PC-9 (cell line): Measurements from ENCODE around the gene SMIM10L2A. TPM values are rescaled to one million over a fixed set of nuclear protein-coding genes. Genes with fewer than 3 reads are reported as not detected.

Source experiments
- BruUV-seq: library from RNA; stranded (reverse); fragments of 400-500 nt; replicated peaks from 2 replicates; lab custom pipeline; 2021; lab: Mats Ljungman, UMichigan
- CTCF ChIA-PET: fragments of 300-600 bp; sonication (Branson Sonifier 250); formaldehyde crosslinking; loops from one replicate; lab custom pipeline; 2022; ENCODE audit warnings: antibody characterized with exemption; lab: Charles Lee
- POLR2A ChIA-PET: fragments of 300-600 bp; sonication (Branson Sonifier 250); formaldehyde crosslinking; loops from one replicate; lab custom pipeline; 2022; ENCODE audit warnings: antibody characterized with exemption; ENCODE audit not compliant: unreplicated experiment; lab: Charles Lee
- DNase-seq, 2 experiments: peaks; one replicate each; pipeline versions ENCODE4 v3.0.0 to v3.0.0-alpha.2; 2015 to 2022; ENCODE audit warnings: mixed read lengths in 1 of 2
- H2AFZ ChIP-seq: fragments of 200-600 bp; sonication (generic); 2 replicates; pipeline ENCODE4 v1.8.1; 2017; ENCODE audit warnings: antibody characterized with exemption
- H3F3A ChIP-seq: fragments of 200-600 bp; sonication (generic); 2 replicates; pipeline ENCODE4 v1.8.1; 2017; ENCODE audit warnings: antibody characterized with exemption, mild to moderate bottlenecking, low read depth; ENCODE audit not compliant: insufficient read depth
- H3K27ac ChIP-seq: fragments of 200-600 bp; sonication (generic); 2 replicates; pipeline ENCODE4 v1.6.1; 2016; ENCODE audit warnings: mixed run types
- H3K27me3 ChIP-seq: fragments of 200-600 bp; sonication (generic); 2 replicates; pipeline ENCODE4 v1.6.1; 2016; ENCODE audit warnings: low read depth, mixed run types; ENCODE audit not compliant: insufficient read depth
- H3K36me3 ChIP-seq: fragments of 200-600 bp; sonication (generic); 2 replicates; pipeline ENCODE4 v1.6.1; 2016; ENCODE audit warnings: low read depth, mixed run types
- H3K4me1 ChIP-seq: fragments of 200-600 bp; sonication (generic); replicated peaks from 2 replicates; pipeline ENCODE4 v1.6.1; 2016; ENCODE audit warnings: mixed run types; ENCODE audit not compliant: insufficient read depth
- H3K4me2 ChIP-seq: fragments of 200-600 bp; sonication (generic); 2 replicates; pipeline ENCODE4 v1.6.1; 2017; ENCODE audit warnings: mixed run types
- H3K4me3 ChIP-seq: fragments of 200-600 bp; sonication (generic); 2 replicates; pipeline ENCODE4 v1.6.1; 2016; ENCODE audit warnings: mixed run types
- H3K79me2 ChIP-seq: fragments of 200-600 bp; sonication (generic); 2 replicates; pipeline ENCODE4 v1.6.1; 2017; ENCODE audit warnings: low read depth, mixed run types
- H3K9me2 ChIP-seq: fragments of 200-600 bp; sonication (generic); 2 replicates; pipeline ENCODE4 v1.8.1; 2017; ENCODE audit warnings: mild to moderate bottlenecking; ENCODE audit not compliant: insufficient read depth
- H3K9me3 ChIP-seq: fragments of 200-600 bp; sonication (generic); 2 replicates; pipeline ENCODE4 v1.8.1; 2016; ENCODE audit warnings: low read depth; ENCODE audit not compliant: insufficient read depth
- H4K20me1 ChIP-seq: fragments of 200-600 bp; sonication (generic); 2 replicates; pipeline ENCODE4 v1.8.1; 2017; ENCODE audit not compliant: insufficient read depth
- EZH2 ChIP-seq: fragments of 200-600 bp; sonication (generic); IDR thresholded peaks from 2 replicates; pipeline ENCODE4 v1.8.0; 2017; ENCODE audit warnings: antibody characterized with exemption, low read depth
- intact Hi-C: fragments of 100-400 bp; cut with micrococcal nuclease; formaldehyde crosslinking; loops from one replicate; pipeline ENCODE4 v1.10.0; 2022; ENCODE audit not compliant: unreplicated experiment
- total RNA-seq: library from RNA; stranded (reverse); gene quantifications from 2 replicates; pipeline ENCODE4 v1.2.3, GENCODE V29; 2021
- TF ChIP-seq, protein P1 (sequence below): fragments of 200-600 bp; sonication (generic); conservative IDR thresholded peaks from 2 replicates; pipeline ENCODE4 v1.6.1; 2017; ENCODE audit warnings: mixed run types, antibody characterized with exemption, mild to moderate bottlenecking, moderate library complexity

Gene SMIM10L2A
- total RNA-seq, 1 experiment from 2014 or later, result not detected

DNA sequence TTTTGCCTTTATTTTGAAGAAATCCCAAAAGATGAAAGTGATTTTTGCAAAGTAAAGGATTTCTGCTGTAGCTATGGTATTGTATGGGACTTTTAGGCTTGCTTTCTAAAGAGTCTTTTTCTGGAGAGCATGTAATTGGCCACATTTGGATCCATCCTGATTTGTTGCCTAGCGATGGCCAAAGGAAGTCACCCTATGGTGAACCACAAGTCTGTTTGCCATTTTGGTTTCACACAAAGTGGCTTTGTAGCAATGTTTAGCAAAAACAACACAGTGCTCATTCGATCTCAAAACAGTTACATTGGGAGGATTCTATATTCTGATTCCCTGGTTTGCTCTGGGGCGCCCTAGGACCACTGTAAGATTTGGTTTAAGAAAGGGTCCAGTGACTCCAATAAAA is 54.6 kb downstream of the SMIM10L2A start:
- no peaks in the 10 kb centered on the region for H3K4me1 ChIP-seq
- CTCF ChIA-PET, result no interaction called here
- intact Hi-C loops, result no loop called here
- no peaks in the 10 kb centered on the region for H3K36me3 ChIP-seq
- no TSS peak for BruUV-seq
- no peaks in the 10 kb centered on the region for H3K9me3 ChIP-seq
- no peak overlapping the region for H3K4me3 ChIP-seq
- no peaks in the 10 kb centered on the region for H3K9me2 ChIP-seq
- POLR2A ChIA-PET, result no interaction called here
- H3K27me3 ChIP-seq, result peaks cover 3% of the 10 kb centered on the region
- no peak for DNase-seq
- H3K4me2 ChIP-seq, result no peak overlapping the region
- TF ChIP-seq EZH2, result no peak
- TF ChIP-seq, protein P1, sequence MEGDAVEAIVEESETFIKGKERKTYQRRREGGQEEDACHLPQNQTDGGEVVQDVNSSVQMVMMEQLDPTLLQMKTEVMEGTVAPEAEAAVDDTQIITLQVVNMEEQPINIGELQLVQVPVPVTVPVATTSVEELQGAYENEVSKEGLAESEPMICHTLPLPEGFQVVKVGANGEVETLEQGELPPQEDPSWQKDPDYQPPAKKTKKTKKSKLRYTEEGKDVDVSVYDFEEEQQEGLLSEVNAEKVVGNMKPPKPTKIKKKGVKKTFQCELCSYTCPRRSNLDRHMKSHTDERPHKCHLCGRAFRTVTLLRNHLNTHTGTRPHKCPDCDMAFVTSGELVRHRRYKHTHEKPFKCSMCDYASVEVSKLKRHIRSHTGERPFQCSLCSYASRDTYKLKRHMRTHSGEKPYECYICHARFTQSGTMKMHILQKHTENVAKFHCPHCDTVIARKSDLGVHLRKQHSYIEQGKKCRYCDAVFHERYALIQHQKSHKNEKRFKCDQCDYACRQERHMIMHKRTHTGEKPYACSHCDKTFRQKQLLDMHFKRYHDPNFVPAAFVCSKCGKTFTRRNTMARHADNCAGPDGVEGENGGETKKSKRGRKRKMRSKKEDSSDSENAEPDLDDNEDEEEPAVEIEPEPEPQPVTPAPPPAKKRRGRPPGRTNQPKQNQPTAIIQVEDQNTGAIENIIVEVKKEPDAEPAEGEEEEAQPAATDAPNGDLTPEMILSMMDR, result no peak
- no peaks in the 10 kb centered on the region for H3K79me2 ChIP-seq
- no peaks in the 10 kb centered on the region for H4K20me1 ChIP-seq
- no peak overlapping the region for H2AFZ ChIP-seq
- H3K27ac ChIP-seq, result no peak overlapping the region
- H3F3A ChIP-seq, result no peaks in the 10 kb centered on the region

DNA sequence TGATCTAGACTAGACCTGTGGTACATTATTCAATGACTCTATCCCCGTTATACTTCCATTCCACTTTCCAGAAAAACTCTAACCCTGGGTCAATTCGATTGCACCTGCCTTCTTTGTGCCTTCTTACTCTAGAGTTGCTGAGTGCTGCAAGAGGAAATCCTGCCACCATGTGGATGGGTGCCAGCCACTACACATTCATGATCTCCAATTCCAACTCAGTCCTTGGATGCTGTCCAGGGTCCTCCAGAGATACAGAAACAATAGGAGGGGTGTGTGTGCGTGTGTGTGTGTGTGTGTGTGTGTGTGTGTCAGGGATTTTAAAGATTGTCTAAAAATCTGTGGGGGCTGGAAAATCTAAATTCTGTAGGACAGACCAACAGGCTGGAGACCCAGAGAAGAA is 55.8 kb downstream of the SMIM10L2A start:
- H3K27ac ChIP-seq, result no peak overlapping the region
- no peaks in the 10 kb centered on the region for H3F3A ChIP-seq
- TF ChIP-seq EZH2, result no peak
- TF ChIP-seq, protein P1, result peak; percentile 54
- no peaks in the 10 kb centered on the region for H4K20me1 ChIP-seq
- H3K9me3 ChIP-seq, result no peaks in the 10 kb centered on the region
- ChIA-PET POLR2A (no interaction called here), CTCF (no interaction called here)
- peak in 1 of 2 experiments; percentile 23 for DNase-seq
- no peak overlapping the region for H3K4me2 ChIP-seq
- H2AFZ ChIP-seq, result no peak overlapping the region
- H3K4me1 ChIP-seq, result no peaks in the 10 kb centered on the region
- H3K4me3 ChIP-seq, result no peak overlapping the region
- no TSS peak for BruUV-seq
- H3K9me2 ChIP-seq, result no peaks in the 10 kb centered on the region
- H3K79me2 ChIP-seq, result no peaks in the 10 kb centered on the region
- H3K27me3 ChIP-seq, result peaks cover 4% of the 10 kb centered on the region
- H3K36me3 ChIP-seq, result no peaks in the 10 kb centered on the region
- intact Hi-C loops, result no loop called here

Other genes starting within 250 kb of the SMIM10L2A start
- not detected in 2 replicates for gene ETDA, start 169.9 kb upstream of the SMIM10L2A start, total RNA-seq
- gene ETDC, start 112.5 kb upstream of the SMIM10L2A start, total RNA-seq, result not detected in 2 replicates
- 10.6 and 14.9 TPM in 2 replicates for gene ZNF75D, start 77.8 kb upstream of the SMIM10L2A start, total RNA-seq
- 11.7 and 12.1 TPM in 2 replicates for gene ZNF449, start 77.1 kb upstream of the SMIM10L2A start, total RNA-seq
- gene INTS6L, start 98.7 kb downstream of the SMIM10L2A start, total RNA-seq, result not detected in 2 replicates